ENCODE measurements around the gene LRRC49.

Gene LRRC49

DNA sequence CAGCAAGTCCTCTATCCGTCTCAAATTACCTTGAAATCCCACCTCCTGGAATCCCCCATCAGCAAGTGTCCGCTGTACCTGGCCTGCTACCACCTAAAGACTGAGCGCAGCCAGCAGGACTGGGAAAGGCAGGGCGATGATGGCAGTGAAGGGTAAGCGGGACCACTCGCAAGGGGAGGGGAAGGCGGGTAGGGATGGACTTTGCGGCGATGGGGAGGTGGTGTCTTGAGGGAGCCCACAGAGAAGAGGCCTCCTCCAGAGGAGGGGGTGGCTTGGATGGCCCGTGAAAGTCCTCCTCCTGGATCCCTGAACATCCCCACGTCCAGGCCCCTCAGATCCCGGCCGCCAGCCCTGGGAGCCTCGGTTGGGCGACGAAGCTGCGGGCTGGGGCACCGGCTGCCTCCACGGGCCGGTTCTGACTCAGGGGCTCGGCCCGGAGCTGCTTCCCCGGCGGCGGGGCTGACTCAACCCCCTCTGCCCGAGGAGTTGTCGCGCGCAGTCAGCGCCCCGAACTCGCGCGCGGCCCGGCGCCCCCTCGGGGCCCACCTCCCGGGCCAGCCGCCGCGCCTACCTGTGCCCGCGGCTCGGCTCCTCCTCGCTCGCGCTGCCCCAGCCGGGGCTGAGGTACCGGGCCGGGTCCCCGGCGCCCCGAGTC is 39.2 kb upstream of the LRRC49 start:
- H2AFZ ChIP-seq (ENCODE audit: insufficient read depth, low read length, poor library complexity): peak overlapping the region; percentile 92
- no CpG with 5 or more reads among the region's 54 CpGs for whole genome bisulfite sequencing (ENCODE audit: extremely low coverage, insufficient coverage, insufficient read length)

DNA sequence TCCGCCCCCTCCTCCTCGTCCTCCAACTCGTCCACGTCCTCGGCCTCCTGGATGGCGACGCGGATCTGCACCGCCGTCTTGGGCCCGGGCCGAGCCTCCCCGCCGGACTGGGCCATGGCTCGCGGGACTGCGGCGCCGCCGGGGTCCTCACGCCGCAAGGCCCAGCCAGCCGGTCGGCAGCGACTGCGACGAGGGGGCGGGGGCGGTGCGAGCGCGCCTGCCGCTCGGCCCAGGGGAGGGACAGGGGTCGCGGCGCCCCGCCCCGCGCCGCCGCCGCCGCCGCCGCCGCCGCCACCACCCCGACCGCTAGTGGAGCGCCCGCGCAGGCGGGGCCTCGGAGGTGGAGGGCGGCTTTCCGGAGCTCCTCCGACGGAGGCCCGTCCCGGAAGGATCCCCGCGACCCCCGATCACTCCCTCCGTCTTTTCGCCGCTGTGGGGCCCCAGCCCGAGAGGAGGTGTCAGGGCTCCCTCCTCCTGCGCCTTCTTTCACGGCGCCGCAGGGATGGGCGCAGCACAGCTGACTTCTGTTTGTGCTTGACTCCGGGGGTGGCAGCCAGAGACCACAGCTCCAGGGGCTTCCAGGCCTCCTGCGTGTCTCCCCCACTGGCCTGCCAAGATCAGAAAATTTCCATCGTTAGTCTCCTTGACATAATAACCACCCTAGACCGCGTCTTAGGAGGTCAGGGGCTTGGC is 38.5 kb upstream of the LRRC49 start, which contains the start of gene LARP6:
Gene LARP6 (minus strand): TSS at position 185 of the 693 bp plus-strand sequence. CDS start 69 bp downstream, at position 116.
- Histone ChIP-seq H3K79me1 (ENCODE audit: low read length) (peaks cover 8% of the 10 kb centered on the region), H2AK5ac (ENCODE audit: low read length) (no peak within 1 kb of the TSS), H2BK12ac (ENCODE audit: low read length) (peak within 1 kb of the TSS; percentile 39), H3K18ac (ENCODE audit: low read length) (peak within 1 kb of the TSS; percentile 87), H2BK120ac (ENCODE audit: insufficient read depth, low read length, poor library complexity) (peak within 1 kb of the TSS; percentile 85), H3K9ac (ENCODE audit: low read length) (peak within 1 kb of the TSS; percentile 80), H2BK5ac (ENCODE audit: low read depth, low read length, poor library complexity) (no peak within 1 kb of the TSS), H3K4me1 (ENCODE audit: control insufficient read depth in 1 of 2, insufficient read depth in 2 of 2, low read length in 2 of 2) (peaks cover 0 to 12% of the 10 kb centered on the region in 2 experiments), H3K23ac (ENCODE audit: low read length) (peak within 1 kb of the TSS; percentile 82), H3K79me2 (ENCODE audit: control insufficient read depth, insufficient read depth, low read length, poor library complexity) (peaks cover 3% of the 10 kb centered on the region), H4K8ac (ENCODE audit: low read depth, low read length) (peak within 1 kb of the TSS; percentile 94), H3K4ac (ENCODE audit: low read depth, low read length) (no peak within 1 kb of the TSS), H3K4me3 (ENCODE audit: low read depth, low read length) (peak within 1 kb of the TSS; percentile 93), H3K36me3 (ENCODE audit: control insufficient read depth in 1 of 2, insufficient read depth in 2 of 2, low read length in 2 of 2) (peaks cover 0 to 4% of the 10 kb centered on the region in 2 experiments), H3K9me3 (ENCODE audit: insufficient read depth, low read depth, low read length) (no peaks in the 10 kb centered on the region), H3K27ac (ENCODE audit: low read depth, low read length) (no peak within 1 kb of the TSS), H3K4me2 (ENCODE audit: low read length) (peak within 1 kb of the TSS; percentile 99), H4K91ac (ENCODE audit: low read depth, low read length) (peak within 1 kb of the TSS; percentile 66), H3K14ac (ENCODE audit: low read length) (peak within 1 kb of the TSS; percentile 92), H3K27me3 (ENCODE audit: insufficient read depth, low read length) (peaks cover 7% of the 10 kb centered on the region), H4K12ac (ENCODE audit: low read depth, low read length) (peak within 1 kb of the TSS; percentile 85), H2AFZ (ENCODE audit: insufficient read depth, low read length, poor library complexity) (peak within 1 kb of the TSS; percentile 92)
- no CpG with 5 or more reads among the region's 78 CpGs for WGBS (ENCODE audit: extremely low coverage, insufficient coverage, insufficient read length)
- DNase-seq: no peak

More for the DNA sequence above, 39.2 kb upstream of the LRRC49 start:
- peaks cover 7% of the 10 kb centered on the region for H3K27me3 ChIP-seq (ENCODE audit: insufficient read depth, low read length)
- H3K14ac ChIP-seq (ENCODE audit: low read length): peak overlapping the region; percentile 92
- H2BK12ac ChIP-seq (ENCODE audit: low read length): peak overlapping the region; percentile 39
- no peaks in the 10 kb centered on the region for H3K9me3 ChIP-seq (ENCODE audit: insufficient read depth, low read depth, low read length)
- peak overlapping the region; percentile 45 for H4K91ac ChIP-seq (ENCODE audit: low read depth, low read length)
- H3K27ac ChIP-seq (ENCODE audit: low read depth, low read length): no peak overlapping the region
- peak overlapping the region; percentile 93 for H3K4me3 ChIP-seq (ENCODE audit: low read depth, low read length)
- peak overlapping the region; percentile 86 for H4K8ac ChIP-seq (ENCODE audit: low read depth, low read length)
- DNase-seq: peak; percentile 8 to 9
- peaks cover 0 to 4% of the 10 kb centered on the region in 2 experiments for H3K36me3 ChIP-seq (ENCODE audit: control insufficient read depth in 1 of 2, insufficient read depth in 2 of 2, low read length in 2 of 2)
- H3K79me2 ChIP-seq (ENCODE audit: control insufficient read depth, insufficient read depth, low read length, poor library complexity): peaks cover 3% of the 10 kb centered on the region
- peak overlapping the region; percentile 85 for H2BK120ac ChIP-seq (ENCODE audit: insufficient read depth, low read length, poor library complexity)
- H3K23ac ChIP-seq (ENCODE audit: low read length): no peak overlapping the region
- H3K79me1 ChIP-seq (ENCODE audit: low read length): peaks cover 8% of the 10 kb centered on the region
- no peak overlapping the region for H3K4ac ChIP-seq (ENCODE audit: low read depth, low read length)
- H4K12ac ChIP-seq (ENCODE audit: low read depth, low read length): peak overlapping the region; percentile 49
- H3K4me1 ChIP-seq (ENCODE audit: control insufficient read depth in 1 of 2, insufficient read depth in 2 of 2, low read length in 2 of 2): peaks cover 0 to 12% of the 10 kb centered on the region in 2 experiments
- peak overlapping the region; percentile 99 for H3K4me2 ChIP-seq (ENCODE audit: low read length)
- peak overlapping the region; percentile 77 for H3K9ac ChIP-seq (ENCODE audit: low read length)
- H2BK5ac ChIP-seq (ENCODE audit: low read depth, low read length, poor library complexity): no peak overlapping the region
- H3K18ac ChIP-seq (ENCODE audit: low read length): peak overlapping the region; percentile 87
- no peak overlapping the region for H2AK5ac ChIP-seq (ENCODE audit: low read length)

DNA sequence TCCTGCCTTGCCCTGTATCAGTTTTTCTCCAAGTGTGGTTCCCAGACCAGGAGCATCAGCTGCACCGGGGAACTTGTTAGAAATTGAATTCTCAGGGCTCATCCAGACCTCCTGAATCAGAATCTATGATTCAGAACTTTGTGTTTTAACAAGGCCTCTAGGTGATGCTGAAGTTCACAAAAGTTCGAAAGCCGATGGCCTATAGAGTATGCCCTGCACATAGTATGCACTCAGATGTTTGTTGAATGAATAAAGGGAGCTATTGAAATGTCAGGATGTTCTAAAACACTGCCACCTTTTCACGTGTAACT is 38.0 kb upstream of the LRRC49 start:
- Histone ChIP-seq H3K4me2 (ENCODE audit: low read length) (peak overlapping the region; percentile 99), H2AK5ac (ENCODE audit: low read length) (no peak overlapping the region), H3K9ac (ENCODE audit: low read length) (no peak overlapping the region), H3K14ac (ENCODE audit: low read length) (no peak overlapping the region), H3K36me3 (ENCODE audit: control insufficient read depth in 1 of 2, insufficient read depth in 2 of 2, low read length in 2 of 2) (peaks cover 0 to 4% of the 10 kb centered on the region in 2 experiments), H3K4me1 (ENCODE audit: control insufficient read depth in 1 of 2, insufficient read depth in 2 of 2, low read length in 2 of 2) (peaks cover 0 to 12% of the 10 kb centered on the region in 2 experiments), H4K91ac (ENCODE audit: low read depth, low read length) (no peak overlapping the region), H3K9me3 (ENCODE audit: insufficient read depth, low read depth, low read length) (no peaks in the 10 kb centered on the region), H3K18ac (ENCODE audit: low read length) (no peak overlapping the region), H2AFZ (ENCODE audit: insufficient read depth, low read length, poor library complexity) (peak overlapping the region; percentile 91), H4K8ac (ENCODE audit: low read depth, low read length) (peak overlapping the region; percentile 94), H3K23ac (ENCODE audit: low read length) (peak overlapping the region; percentile 82), H2BK5ac (ENCODE audit: low read depth, low read length, poor library complexity) (no peak overlapping the region), H3K27me3 (ENCODE audit: insufficient read depth, low read length) (peaks cover 7% of the 10 kb centered on the region), H4K12ac (ENCODE audit: low read depth, low read length) (no peak overlapping the region), H2BK12ac (ENCODE audit: low read length) (no peak overlapping the region), H3K79me1 (ENCODE audit: low read length) (peaks cover 8% of the 10 kb centered on the region), H3K79me2 (ENCODE audit: control insufficient read depth, insufficient read depth, low read length, poor library complexity) (peaks cover 3% of the 10 kb centered on the region), H3K4me3 (ENCODE audit: low read depth, low read length) (no peak overlapping the region), H3K4ac (ENCODE audit: low read depth, low read length) (no peak overlapping the region), H2BK120ac (ENCODE audit: insufficient read depth, low read length, poor library complexity) (no peak overlapping the region), H3K27ac (ENCODE audit: low read depth, low read length) (no peak overlapping the region)
- no peak for DNase-seq
- WGBS (ENCODE audit: extremely low coverage, insufficient coverage, insufficient read length): no CpG with 5 or more reads among the region's 4 CpGs

DNA sequence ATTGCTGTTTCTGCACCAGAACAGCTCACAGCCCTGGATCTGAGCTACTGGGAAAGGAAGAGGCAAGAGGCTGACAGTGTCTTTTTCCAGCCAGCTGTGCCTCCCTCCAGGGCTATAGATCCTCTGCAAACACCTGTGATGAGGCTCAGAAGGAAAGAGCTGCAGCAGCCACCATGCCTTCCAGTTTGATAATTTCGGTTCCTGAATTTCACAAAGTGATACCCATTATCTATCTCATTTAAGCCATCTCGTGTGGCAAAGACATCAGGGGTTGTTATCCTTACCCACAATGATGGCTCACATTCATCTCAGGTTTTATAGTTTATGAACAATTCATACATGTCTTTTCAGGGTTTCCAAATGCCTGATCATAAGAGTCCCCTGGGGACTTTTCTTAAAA is 36.9 kb upstream of the LRRC49 start:
- Histone ChIP-seq H4K8ac (ENCODE audit: low read depth, low read length) (no peak overlapping the region), H2BK120ac (ENCODE audit: insufficient read depth, low read length, poor library complexity) (no peak overlapping the region), H3K79me1 (ENCODE audit: low read length) (peaks cover 8% of the 10 kb centered on the region), H2BK5ac (ENCODE audit: low read depth, low read length, poor library complexity) (no peak overlapping the region), H4K12ac (ENCODE audit: low read depth, low read length) (no peak overlapping the region), H3K36me3 (ENCODE audit: control insufficient read depth in 1 of 2, insufficient read depth in 2 of 2, low read length in 2 of 2) (peaks cover 0 to 4% of the 10 kb centered on the region in 2 experiments), H3K27me3 (ENCODE audit: insufficient read depth, low read length) (peaks cover 7% of the 10 kb centered on the region), H3K27ac (ENCODE audit: low read depth, low read length) (no peak overlapping the region), H3K4me2 (ENCODE audit: low read length) (no peak overlapping the region), H3K18ac (ENCODE audit: low read length) (no peak overlapping the region), H3K4me3 (ENCODE audit: low read depth, low read length) (no peak overlapping the region), H4K91ac (ENCODE audit: low read depth, low read length) (no peak overlapping the region), H3K4me1 (ENCODE audit: control insufficient read depth in 1 of 2, insufficient read depth in 2 of 2, low read length in 2 of 2) (peaks cover 0 to 12% of the 10 kb centered on the region in 2 experiments), H3K4ac (ENCODE audit: low read depth, low read length) (no peak overlapping the region), H3K9ac (ENCODE audit: low read length) (no peak overlapping the region), H3K23ac (ENCODE audit: low read length) (no peak overlapping the region), H2AFZ (ENCODE audit: insufficient read depth, low read length, poor library complexity) (no peak overlapping the region), H2BK12ac (ENCODE audit: low read length) (no peak overlapping the region), H3K14ac (ENCODE audit: low read length) (no peak overlapping the region), H3K9me3 (ENCODE audit: insufficient read depth, low read depth, low read length) (no peaks in the 10 kb centered on the region), H3K79me2 (ENCODE audit: control insufficient read depth, insufficient read depth, low read length, poor library complexity) (peaks cover 3% of the 10 kb centered on the region), H2AK5ac (ENCODE audit: low read length) (no peak overlapping the region)
- no peak for DNase-seq
- no CpG with 5 or more reads among the region's 2 CpGs for WGBS (ENCODE audit: extremely low coverage, insufficient coverage, insufficient read length)

Data from trophoblast cell (in vitro differentiated cells and primary cell).